Lung (tissue), 12 donors: ENCODE data around the gene GPR152. TPM values are rescaled to one million over a fixed set of nuclear protein-coding genes. Genes with fewer than 3 reads are reported as not detected.

ENCODE experiments used
- ATAC-seq: fragments of 200-7000 bp; cut with Tn5 transposase; one replicate; pipeline ENCODE4 v1.9.1; 2020; ENCODE audit warnings: moderate number of reproducible peaks; ENCODE audit not compliant: insufficient read depth, low FRiP score
- DNase-seq, 3 donors: peaks; one replicate each; pipeline ENCODE4 v3.0.0-alpha.2; 2013 to 2017
- H3K27ac ChIP-seq, 2 donors: one replicate each; pipeline ENCODE4 v1.5.1; 2013; ENCODE audit warnings: mild to moderate bottlenecking in 2 of 2, moderate library complexity in 2 of 2, control low read depth in 1 of 2, inconsistent platforms in 1 of 2, low read depth in 1 of 2, low read length in 1 of 2
- H3K27me3 ChIP-seq, 3 donors: one replicate each; pipeline ENCODE4 v1.5.1; 2013; ENCODE audit warnings: low read length in 2 of 3; ENCODE audit not compliant: control insufficient read depth in 3 of 3, insufficient read depth in 3 of 3
- H3K36me3 ChIP-seq, 4 donors: one replicate each; pipeline ENCODE4 v1.5.1; 2013; ENCODE audit warnings: low read length in 4 of 4, mild to moderate bottlenecking in 1 of 4, moderate library complexity in 1 of 4; ENCODE audit not compliant: control insufficient read depth in 4 of 4, insufficient read depth in 4 of 4
- H3K4me1 ChIP-seq, 5 donors: one replicate each; pipeline ENCODE4 v1.5.1; 2013; ENCODE audit warnings: low read length in 5 of 5, mild to moderate bottlenecking in 2 of 5, moderate library complexity in 1 of 5; ENCODE audit not compliant: control insufficient read depth in 5 of 5, insufficient read depth in 5 of 5
- H3K4me3 ChIP-seq: one replicate; pipeline ENCODE4 v1.5.1; 2013; ENCODE audit warnings: mild to moderate bottlenecking, control low read depth, moderate library complexity
- H3K9ac ChIP-seq, 2 donors: one replicate each; pipeline ENCODE4 v1.5.1; 2013; ENCODE audit warnings: low read length in 2 of 2, control low read depth in 1 of 2; ENCODE audit not compliant: insufficient read depth in 1 of 2
- H3K9me3 ChIP-seq, 4 donors: one replicate each; pipeline ENCODE4 v1.5.1; 2013; ENCODE audit warnings: low read length in 3 of 4, mild to moderate bottlenecking in 1 of 4, moderate library complexity in 1 of 4; ENCODE audit not compliant: control insufficient read depth in 4 of 4, insufficient read depth in 3 of 4
- CTCF ChIP-seq: IDR thresholded peaks from 2 replicates; pipeline ENCODE4 v1.5.1; 2012; ENCODE audit warnings: mild to moderate bottlenecking; ENCODE audit errors: control extremely low read depth, extremely low read depth
- WGBS, 2 donors: extraction: QIAGEN DNeasy Blood & Tissue Kit; methylation state at CpG; one replicate each; pipeline ENCODE4 v1.1.7; 2013; 5-methylcytosine and 5-hydroxymethylcytosine counted together
- polyA plus RNA-seq, 2 donors: library from polyadenylated mRNA; stranded (reverse); fragments of 200-250 nt; gene quantifications; one replicate each; pipeline ENCODE4 v1.2.1, GENCODE V29; 2013
- total RNA-seq, 2 donors: library from RNA; depleted of rRNA in 1 of 2; stranded (reverse); fragments of >200 nt in 1 of 2; gene quantifications; one replicate each; pipeline ENCODE4 v1.2.1, GENCODE V29; 2014 to 2021
- donor health status: control.
- donor health status: control.
- donor health status: Bipolar disorder and iron deficiency.
- donor health status: healthy.
- donor health status: DM: yes; HTN: yes; CAD: no.

GPR152 gene
- total and polyA plus RNA-seq, 4 donors: 0.06 TPM; not detected in 3

- no peak within 1 kb of the TSS for H3K27ac ChIP-seq
- H3K4me3 ChIP-seq: no peak within 1 kb of the TSS
- no peak for TF ChIP-seq CTCF
- no peaks in the 10 kb centered on the region for H3K27me3 ChIP-seq
- no peaks in the 10 kb centered on the region for H3K9me3 ChIP-seq
- no peak for DNase-seq
- H3K36me3 ChIP-seq: no peaks in the 10 kb centered on the region
- 89 to 94% methylated on average over 3 of the region's 3 CpGs for WGBS, 2 donors
- no peaks in the 10 kb centered on the region for H3K4me1 ChIP-seq
- no peak for ATAC-seq
- H3K9ac ChIP-seq: no peak within 1 kb of the TSS
These were observed 2.5 kb upstream of the GPR152 start, which contains the start of gene CABP4 for GRCh38 chr11:67455054-67455453. Gene CABP4 (plus strand): TSS chr11:67455354. CDS start chr11:67455424, 70 bp downstream.

- H3K4me3 ChIP-seq: no peak overlapping the region
- DNase-seq (no peak), ATAC-seq (no peak)
- WGBS, 2 donors: 87 to 88% methylated on average over 18 to 21 of the region's 21 CpGs
- no peaks in the 10 kb centered on the region for H3K4me1 ChIP-seq
- H3K27ac ChIP-seq: no peak overlapping the region
- TF ChIP-seq CTCF: no peak
- no peaks in the 10 kb centered on the region for H3K9me3 ChIP-seq
- H3K27me3 ChIP-seq: no peaks in the 10 kb centered on the region
- no peaks in the 10 kb centered on the region for H3K36me3 ChIP-seq
- no peak overlapping the region for H3K9ac ChIP-seq
These were observed 1.5 kb upstream of the GPR152 start for GRCh38 chr11:67453816-67454732.

- peak overlapping the region in 1 of 2 donors; percentile 48 for H3K27ac ChIP-seq
- WGBS, 2 donors: 93 to 96% methylated on average over 14 of the region's 14 CpGs
- no peak for ATAC-seq
These were observed 912 bp downstream of the GPR152 start for GRCh38 chr11:67451658-67451976.

More at GRCh38 chr11:67451658-67451976, 912 bp downstream of the GPR152 start:
- H3K4me3 ChIP-seq: no peak overlapping the region
- no peak overlapping the region for H3K9ac ChIP-seq
- no peaks in the 10 kb centered on the region for H3K4me1 ChIP-seq
- H3K9me3 ChIP-seq: no peaks in the 10 kb centered on the region
- no peak for DNase-seq
- H3K27me3 ChIP-seq: no peaks in the 10 kb centered on the region
- TF ChIP-seq CTCF: no peak
- H3K36me3 ChIP-seq: no peaks in the 10 kb centered on the region
